ENCODE data around the gene LCP1. TPM values are rescaled to one million over a fixed set of nuclear protein-coding genes. Genes with fewer than 3 reads are reported as not detected.

LCP1 gene
- total RNA-seq, 1 donor from 2014 or later: not detected

- Mint-ChIP-seq H3K27me3 (ENCODE audit: unreplicated experiment) (peaks cover 15% of the 10 kb centered on the region), H3K9me3 (ENCODE audit: unreplicated experiment) (no peaks in the 10 kb centered on the region), H3K4me3 (ENCODE audit: unreplicated experiment) (no peak overlapping the region), H3K4me1 (ENCODE audit: unreplicated experiment) (no peaks in the 10 kb centered on the region), H3K27ac (ENCODE audit: unreplicated experiment) (no peak overlapping the region), H3K36me3 (ENCODE audit: unreplicated experiment) (no peaks in the 10 kb centered on the region)
- TF ChIP-seq, protein P1, sequence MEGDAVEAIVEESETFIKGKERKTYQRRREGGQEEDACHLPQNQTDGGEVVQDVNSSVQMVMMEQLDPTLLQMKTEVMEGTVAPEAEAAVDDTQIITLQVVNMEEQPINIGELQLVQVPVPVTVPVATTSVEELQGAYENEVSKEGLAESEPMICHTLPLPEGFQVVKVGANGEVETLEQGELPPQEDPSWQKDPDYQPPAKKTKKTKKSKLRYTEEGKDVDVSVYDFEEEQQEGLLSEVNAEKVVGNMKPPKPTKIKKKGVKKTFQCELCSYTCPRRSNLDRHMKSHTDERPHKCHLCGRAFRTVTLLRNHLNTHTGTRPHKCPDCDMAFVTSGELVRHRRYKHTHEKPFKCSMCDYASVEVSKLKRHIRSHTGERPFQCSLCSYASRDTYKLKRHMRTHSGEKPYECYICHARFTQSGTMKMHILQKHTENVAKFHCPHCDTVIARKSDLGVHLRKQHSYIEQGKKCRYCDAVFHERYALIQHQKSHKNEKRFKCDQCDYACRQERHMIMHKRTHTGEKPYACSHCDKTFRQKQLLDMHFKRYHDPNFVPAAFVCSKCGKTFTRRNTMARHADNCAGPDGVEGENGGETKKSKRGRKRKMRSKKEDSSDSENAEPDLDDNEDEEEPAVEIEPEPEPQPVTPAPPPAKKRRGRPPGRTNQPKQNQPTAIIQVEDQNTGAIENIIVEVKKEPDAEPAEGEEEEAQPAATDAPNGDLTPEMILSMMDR (IDR thresholded peaks at IDR 0.05): no peak
- DNase-seq (ENCODE audit: extremely low spot score, unreplicated experiment): no peak
These were observed 5.2 kb downstream of the LCP1 start for GRCh38 chr13:46176756-46177155.

- H3K27ac Mint-ChIP-seq (ENCODE audit: unreplicated experiment): no peak overlapping the region
- H3K4me1 Mint-ChIP-seq (ENCODE audit: unreplicated experiment): peaks cover 5% of the 10 kb centered on the region
- H3K27me3 Mint-ChIP-seq (ENCODE audit: unreplicated experiment): peaks cover 13% of the 10 kb centered on the region
- H3K4me3 Mint-ChIP-seq (ENCODE audit: unreplicated experiment): no peak overlapping the region
- no peaks in the 10 kb centered on the region for H3K36me3 Mint-ChIP-seq (ENCODE audit: unreplicated experiment)
- TF ChIP-seq, protein P1 (IDR thresholded peaks at IDR 0.05): no peak
- no peak for DNase-seq (ENCODE audit: extremely low spot score, unreplicated experiment)
- H3K9me3 Mint-ChIP-seq (ENCODE audit: unreplicated experiment): no peaks in the 10 kb centered on the region
These were observed 8.3 kb downstream of the LCP1 start for GRCh38 chr13:46173656-46174055.

- Mint-ChIP-seq H3K36me3 (ENCODE audit: unreplicated experiment) (no peaks in the 10 kb centered on the region), H3K27me3 (ENCODE audit: unreplicated experiment) (peaks cover 13% of the 10 kb centered on the region), H3K27ac (ENCODE audit: unreplicated experiment) (no peak overlapping the region), H3K4me1 (ENCODE audit: unreplicated experiment) (peaks cover 5% of the 10 kb centered on the region), H3K9me3 (ENCODE audit: unreplicated experiment) (no peaks in the 10 kb centered on the region), H3K4me3 (ENCODE audit: unreplicated experiment) (no peak overlapping the region)
- no peak for DNase-seq (ENCODE audit: extremely low spot score, unreplicated experiment)
- TF ChIP-seq, protein P1 (IDR thresholded peaks at IDR 0.05): no peak
These were observed 9.4 kb downstream of the LCP1 start for GRCh38 chr13:46172531-46172991.

- H3K4me1 Mint-ChIP-seq (ENCODE audit: unreplicated experiment): peaks cover 5% of the 10 kb centered on the region
- H3K4me3 Mint-ChIP-seq (ENCODE audit: unreplicated experiment): no peak overlapping the region
- TF ChIP-seq, protein P1 (IDR thresholded peaks at IDR 0.05): no peak
- no peaks in the 10 kb centered on the region for H3K9me3 Mint-ChIP-seq (ENCODE audit: unreplicated experiment)
- peaks cover 17% of the 10 kb centered on the region for H3K27me3 Mint-ChIP-seq (ENCODE audit: unreplicated experiment)
- H3K36me3 Mint-ChIP-seq (ENCODE audit: unreplicated experiment): no peaks in the 10 kb centered on the region
- DNase-seq (ENCODE audit: extremely low spot score, unreplicated experiment): no peak
- H3K27ac Mint-ChIP-seq (ENCODE audit: unreplicated experiment): no peak overlapping the region
These were observed 10.2 kb downstream of the LCP1 start for GRCh38 chr13:46171739-46172138.

- peaks cover 7% of the 10 kb centered on the region for H3K4me1 Mint-ChIP-seq (ENCODE audit: unreplicated experiment)
- H3K27ac Mint-ChIP-seq (ENCODE audit: unreplicated experiment): no peak overlapping the region
- no peaks in the 10 kb centered on the region for H3K9me3 Mint-ChIP-seq (ENCODE audit: unreplicated experiment)
- DNase-seq (ENCODE audit: extremely low spot score, unreplicated experiment): no peak
- H3K4me3 Mint-ChIP-seq (ENCODE audit: unreplicated experiment): no peak overlapping the region
- TF ChIP-seq, protein P1 (IDR thresholded peaks at IDR 0.05): no peak
- no peaks in the 10 kb centered on the region for H3K36me3 Mint-ChIP-seq (ENCODE audit: unreplicated experiment)
- peaks cover 13% of the 10 kb centered on the region for H3K27me3 Mint-ChIP-seq (ENCODE audit: unreplicated experiment)
These were observed 10.8 kb downstream of the LCP1 start for GRCh38 chr13:46171217-46171616.
